Myocyte (in vitro differentiated cells): ENCODE measurements around the gene TP63. TPM values are rescaled to one million over a fixed set of nuclear protein-coding genes. Genes with fewer than 3 reads are reported as not detected.

Experiments
- DNase-seq: peaks from one replicate; pipeline ENCODE4 v3.0.0-alpha.2; 2012; ENCODE audit warnings: low read depth
- total RNA-seq: library from RNA; depleted of rRNA; stranded (reverse); fragments of >200 nt; gene quantifications from 2 replicates; pipeline ENCODE4 v1.2.3, GENCODE V29; 2014

The TP63 gene
- total RNA-seq, 1 donor from 2014 or later: 2.5 TPM

DNA sequence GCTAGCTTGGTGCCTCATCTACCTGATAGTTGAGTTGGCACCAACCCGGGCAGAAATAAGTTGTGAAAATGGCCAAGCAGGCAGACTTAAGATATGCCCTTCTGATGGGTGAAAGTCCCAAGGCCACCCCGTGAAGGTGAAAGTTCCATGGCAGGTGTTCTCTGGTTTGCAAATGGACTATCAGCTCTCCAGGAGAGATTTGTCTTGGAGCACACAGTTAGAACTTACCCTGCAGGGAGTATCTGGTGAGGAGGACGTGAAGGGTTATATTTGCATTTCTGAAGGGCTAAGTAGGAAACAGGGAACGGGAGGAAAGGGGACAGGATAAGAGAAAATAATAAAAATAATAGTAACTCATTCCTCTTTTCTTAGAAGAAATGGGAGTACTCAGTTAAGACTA, 220.5 kb downstream of the TP63 start:
- no peak for DNase-seq

DNA sequence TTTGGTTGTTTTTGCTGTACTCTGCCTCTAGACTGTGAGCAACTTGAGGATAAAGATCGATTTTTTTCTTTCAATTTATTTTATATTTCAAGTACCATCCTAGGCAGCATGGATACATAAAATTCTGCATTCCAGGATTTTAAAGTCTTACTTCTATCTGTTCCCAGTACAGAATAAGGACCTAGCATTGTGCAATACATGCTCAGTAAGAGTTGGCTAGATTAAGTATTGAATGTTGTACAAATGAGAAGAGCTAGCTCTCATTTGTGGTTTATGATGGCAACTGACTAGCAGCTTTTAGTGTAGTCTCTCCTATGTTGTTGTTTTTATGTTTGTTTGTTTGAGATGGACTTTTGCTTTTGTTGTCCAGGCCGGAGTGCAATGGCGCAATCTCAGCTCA, 222.7 kb downstream of the TP63 start:
- no peak for DNase-seq

- no peak for DNase-seq
These were observed 229.1 kb downstream of the TP63 start for GRCh38 chr3:189860296-189860695.

- peak; percentile 45 for DNase-seq
These were observed 231.3 kb downstream of the TP63 start for GRCh38 chr3:189862385-189862998.

GRCh38 chr3:189863031-189863430, 231.8 kb downstream of the TP63 start:
- DNase-seq: no peak

GRCh38 chr3:189868061-189868460, 236.9 kb downstream of the TP63 start:
- no peak for DNase-seq

GRCh38 chr3:189869165-189869564, 238.0 kb downstream of the TP63 start:
- DNase-seq: no peak

DNA sequence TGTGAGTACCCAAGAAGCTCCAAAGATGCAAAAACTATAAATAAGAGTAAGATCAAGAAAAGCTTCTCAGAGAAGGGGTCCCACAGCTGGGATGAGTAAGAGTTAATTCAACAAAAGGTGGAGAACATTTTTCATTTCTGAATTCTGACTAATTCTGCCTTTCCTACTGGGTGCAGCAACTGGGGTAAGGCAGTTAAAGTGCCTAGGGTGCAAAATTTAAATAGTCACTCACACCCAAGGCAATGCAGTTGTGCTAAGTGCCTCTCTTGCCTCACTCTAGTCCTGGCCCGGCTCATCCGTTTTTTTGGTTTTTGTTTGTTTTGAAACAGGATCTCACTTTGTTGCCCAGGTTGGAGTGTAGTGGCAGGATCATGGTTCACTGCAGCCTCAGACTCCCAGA, 240.2 kb downstream of the TP63 start:
- no peak for DNase-seq

- DNase-seq: no peak
These were observed 252.0 kb downstream of the TP63 start for GRCh38 chr3:189883113-189883753.

DNA sequence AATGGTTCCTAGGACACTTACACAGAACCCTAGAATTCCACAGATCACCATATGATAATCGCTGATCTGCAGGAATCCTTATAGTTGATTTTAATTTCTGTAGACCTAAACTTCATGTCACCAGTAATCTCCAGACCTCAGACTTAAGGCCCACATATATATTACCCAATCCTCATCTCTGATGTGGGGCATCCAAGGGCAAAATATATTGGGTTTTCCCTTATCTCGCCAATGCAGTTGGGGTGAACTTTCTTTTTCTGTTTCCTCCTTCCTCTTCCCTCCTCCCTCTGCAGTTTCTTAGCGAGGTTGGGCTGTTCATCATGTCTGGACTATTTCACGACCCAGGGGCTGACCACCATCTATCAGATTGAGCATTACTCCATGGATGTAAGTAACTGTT, 259.3 kb downstream of the TP63 start:
- DNase-seq: no peak

- DNase-seq: no peak
These were observed 265.3 kb downstream of the TP63 start for GRCh38 chr3:189896533-189896932.

DNA sequence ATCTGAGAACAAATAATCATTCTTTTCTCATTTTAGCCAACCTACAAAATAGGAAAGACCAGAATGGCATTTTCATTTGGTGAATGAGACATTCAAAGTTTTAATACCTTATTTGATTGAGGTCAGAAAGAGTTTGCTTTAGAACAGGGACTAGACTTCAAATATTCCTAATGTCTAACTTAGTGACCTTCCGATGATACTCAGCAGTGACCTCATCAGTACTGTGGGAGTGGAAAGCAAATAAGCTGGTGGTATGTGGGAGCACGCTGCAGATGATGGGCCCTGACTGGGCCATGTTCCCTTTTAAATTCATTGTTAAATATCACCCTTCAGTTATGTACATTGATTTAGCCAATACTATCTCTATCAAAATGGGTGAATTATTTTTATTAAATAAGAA, 266.2 kb downstream of the TP63 start:
- DNase-seq: no peak

GRCh38 chr3:189898559-189899153, 267.5 kb downstream of the TP63 start:
- no peak for DNase-seq

- no peak for DNase-seq
These were observed 268.0 kb downstream of the TP63 start for GRCh38 chr3:189899186-189899585.

GRCh38 chr3:189900578-189900977, 269.4 kb downstream of the TP63 start:
- DNase-seq: no peak

- no peak for DNase-seq
These were observed 270.3 kb downstream of the TP63 start for GRCh38 chr3:189901481-189901880.

DNA sequence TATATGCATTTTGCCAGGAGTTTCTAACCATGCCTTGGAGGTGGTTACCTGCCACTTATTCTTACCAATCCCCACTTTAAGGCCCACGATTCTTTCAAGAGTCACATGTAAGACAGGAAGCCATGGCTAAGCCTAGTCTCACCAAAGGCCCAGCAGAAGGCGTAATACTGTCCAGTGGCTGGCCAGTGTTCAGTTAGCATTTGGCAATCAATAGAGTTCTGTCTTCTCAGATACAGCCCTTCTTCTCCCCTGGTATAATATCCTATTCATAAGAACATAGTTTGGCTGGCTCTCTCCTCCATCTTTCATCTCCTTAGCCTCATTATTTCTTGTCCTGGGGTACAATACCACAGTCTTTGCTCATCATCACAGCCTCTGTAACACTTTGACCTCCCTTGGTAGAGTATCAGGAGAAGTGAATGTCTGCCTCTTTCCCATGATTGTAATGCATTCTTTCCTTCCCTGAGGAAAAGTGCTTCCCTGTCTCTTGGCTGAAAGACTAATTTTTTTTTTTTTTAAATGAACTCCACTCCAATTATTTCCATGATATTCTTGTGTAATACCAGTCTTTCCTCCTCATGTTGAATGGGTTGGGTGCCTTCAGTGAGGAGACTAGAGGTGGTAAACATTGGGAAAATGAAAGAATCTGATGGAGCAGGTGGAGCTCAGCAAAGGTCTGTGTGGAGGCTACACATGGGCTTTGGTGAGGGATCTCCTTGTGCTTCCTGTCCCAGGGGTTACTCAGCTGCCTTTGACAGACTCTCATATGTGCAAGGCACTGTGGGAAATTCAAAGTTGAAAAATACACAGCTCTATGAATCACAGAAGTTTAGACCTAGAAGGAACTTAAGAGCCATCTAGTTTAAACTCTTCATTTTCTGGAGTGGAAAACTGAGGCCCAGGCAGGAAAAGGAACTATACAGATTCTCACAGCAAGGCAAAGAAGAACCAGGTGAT, 271.3 kb downstream of the TP63 start:
- no peak for DNase-seq

DNA sequence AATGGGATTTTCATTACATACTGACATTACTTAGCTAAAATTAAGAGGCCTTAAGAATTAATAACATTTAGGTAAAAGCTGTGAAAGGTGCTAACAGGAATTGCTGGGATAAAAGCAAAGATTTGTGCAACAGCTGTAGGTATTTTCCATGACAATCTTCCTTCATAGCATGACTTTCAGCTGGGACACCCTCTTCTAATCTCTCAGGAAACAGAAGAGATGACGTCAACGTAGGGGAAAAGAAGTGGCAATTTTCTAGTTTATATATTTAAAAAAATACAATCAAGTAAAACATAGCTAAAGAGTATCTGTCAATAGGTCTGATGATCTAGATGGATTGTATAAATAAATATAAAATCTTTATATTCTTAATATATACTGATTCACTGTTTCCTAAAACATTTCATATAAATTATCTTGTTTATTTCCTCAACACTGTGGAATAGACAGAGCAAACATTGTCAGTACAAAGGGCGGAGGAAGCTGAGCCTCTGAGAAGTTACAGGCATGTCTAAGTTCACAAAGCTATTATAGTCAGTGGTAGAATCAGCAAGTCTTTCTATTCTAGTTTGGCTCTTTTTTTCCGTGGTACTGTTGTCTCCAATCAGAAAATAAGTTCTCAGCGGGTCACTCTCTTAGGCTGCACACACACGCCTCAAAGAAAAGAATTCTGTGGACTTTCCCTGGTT, 272.5 kb downstream of the TP63 start:
- DNase-seq: no peak

- DNase-seq: no peak
These were observed 276.6 kb downstream of the TP63 start for GRCh38 chr3:189907803-189908202.

DNA sequence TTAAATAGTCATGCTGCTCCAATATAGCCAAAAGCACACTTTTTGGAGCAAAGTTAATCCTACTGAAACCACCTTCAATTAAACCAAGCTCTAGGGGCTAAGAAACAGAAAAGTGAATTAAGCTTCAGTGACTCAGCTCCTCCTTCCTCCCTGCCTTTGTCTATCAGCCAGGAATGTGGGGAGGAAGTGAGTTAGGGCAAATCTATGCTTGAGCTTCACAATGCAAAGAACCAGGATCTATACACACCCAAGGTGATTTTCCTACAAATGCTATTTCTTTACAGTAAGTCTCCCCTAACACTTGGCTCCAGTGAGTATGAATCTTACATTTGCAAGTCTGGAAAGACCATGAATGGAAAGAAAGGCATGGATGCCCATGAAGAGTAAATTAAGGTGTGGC, 277.5 kb downstream of the TP63 start:
- DNase-seq: no peak

DNA sequence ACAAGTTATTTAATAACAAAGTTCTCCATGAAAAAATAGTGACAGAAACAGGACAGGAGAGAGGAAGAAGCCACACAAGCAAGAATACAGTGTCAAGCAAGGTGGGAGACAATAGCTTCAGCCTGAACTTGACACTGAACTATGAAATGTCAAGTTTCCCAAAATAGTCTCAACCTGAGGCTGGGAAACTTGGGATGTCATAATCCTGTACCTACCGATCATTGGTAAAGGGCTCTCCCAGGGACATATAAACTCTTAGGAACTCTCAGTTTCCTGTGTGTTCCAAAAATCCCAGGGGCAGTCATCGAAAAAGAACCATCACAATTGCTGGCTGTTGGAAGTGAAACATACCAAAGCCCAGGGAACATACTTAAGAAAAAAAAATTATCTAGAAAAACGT, 277.9 kb downstream of the TP63 start:
- DNase-seq: no peak
